Left kidney (tissue), 2 donors: ENCODE results near the gene TTC28. TPM values are rescaled to one million over a fixed set of nuclear protein-coding genes. Genes with fewer than 3 reads are reported as not detected.
"Not testable (repeated sequence)": the region's sequence is repeated elsewhere in the genome, so short reads cannot be mapped to it uniquely, and the experiment has no call there.

ENCODE experiments used
- DNase-seq: peaks from one replicate; pipeline ENCODE4 v3.0.0-alpha.2; 2013
- polyA plus RNA-seq: library from polyadenylated mRNA; unstranded; fragments of 120-200 nt; gene quantifications from one replicate; pipeline ENCODE4 v1.2.1, GENCODE V29; 2013; ENCODE audit not compliant: insufficient read length

The TTC28 gene
- polyA plus RNA-seq, 1 donor, result 45.8 TPM

DNA sequence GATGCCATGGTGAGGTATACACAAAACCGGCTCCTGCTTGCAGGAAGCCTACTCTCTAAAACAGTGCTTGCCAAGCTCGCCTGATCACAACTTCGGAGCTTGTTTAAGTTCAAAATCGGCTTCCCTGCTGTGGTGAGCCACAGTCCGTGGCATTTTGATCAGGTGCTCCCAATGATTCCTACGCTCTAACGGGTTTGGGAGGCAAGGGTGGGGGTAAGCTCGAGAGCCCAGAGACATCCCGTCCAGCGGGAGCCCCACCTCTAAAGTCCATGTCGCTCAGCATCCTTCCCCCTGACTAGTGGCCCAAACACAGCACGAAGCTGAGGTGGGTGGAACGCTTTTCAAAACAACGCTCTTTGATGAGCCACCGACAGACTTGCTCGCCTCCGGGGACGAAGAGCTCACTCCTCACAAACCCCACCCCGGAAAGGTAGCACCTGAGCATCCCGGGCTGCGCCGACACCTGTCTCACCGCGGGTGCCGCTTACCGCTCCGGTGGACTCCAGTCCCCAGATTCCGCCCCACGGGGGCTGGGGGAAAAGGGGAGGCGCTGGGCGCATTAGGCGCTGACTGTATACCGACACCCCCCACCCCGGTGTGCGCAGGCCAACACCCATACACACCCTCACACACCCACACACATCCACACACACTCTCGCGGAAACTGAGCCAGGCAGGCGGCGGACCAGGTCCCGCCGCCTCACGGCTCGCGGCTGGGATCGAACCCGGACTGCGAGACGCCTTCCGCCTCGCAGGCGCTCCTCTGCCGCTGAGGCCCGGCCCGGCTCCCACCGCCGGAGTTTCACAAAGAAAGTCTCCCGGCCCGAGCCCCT lies 646 bp downstream of the TTC28 start:
- DNase-seq, result not testable (repeated sequence)

DNA sequence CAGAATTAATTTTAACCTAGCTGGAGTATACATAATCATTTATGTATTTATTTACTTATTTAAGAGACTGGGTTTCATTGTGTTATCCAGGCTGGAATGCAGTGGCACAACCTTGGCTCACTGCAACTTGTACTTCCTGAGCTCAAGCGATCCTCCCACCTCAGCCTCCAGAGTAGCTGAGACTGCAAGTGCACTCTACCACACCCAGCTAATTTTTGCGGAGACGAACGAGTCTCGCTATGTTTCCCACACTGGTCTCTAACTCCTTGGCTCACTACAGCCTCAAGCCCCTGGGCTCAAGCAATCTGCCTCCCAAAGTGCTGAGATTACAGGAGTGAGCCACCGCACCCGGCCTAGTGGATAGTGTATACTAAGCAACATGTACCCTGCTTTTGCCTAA lies 1.5 kb downstream of the TTC28 start:
- DNase-seq, result not testable (repeated sequence)

DNA sequence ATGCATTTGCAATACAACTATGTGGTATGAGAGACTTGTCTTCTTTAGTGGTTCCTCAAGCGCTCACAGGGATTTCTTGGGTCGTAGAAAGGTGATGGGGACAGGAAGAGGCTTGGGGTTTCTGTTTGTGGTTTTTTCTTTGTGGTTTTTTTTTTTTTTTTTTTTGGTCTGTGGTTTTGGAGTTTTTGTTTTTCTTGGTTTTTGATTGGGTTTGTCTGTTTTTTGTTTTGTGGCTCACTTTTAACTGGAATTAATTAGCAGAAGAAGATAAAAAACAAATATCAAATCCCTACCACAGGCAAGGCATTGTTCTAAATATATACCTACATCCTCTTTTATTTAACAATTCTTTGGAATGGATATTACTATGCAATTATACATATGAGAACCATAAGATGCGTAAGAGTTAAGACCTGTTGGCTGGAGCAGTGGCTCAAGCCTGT lies 5.5 kb downstream of the TTC28 start:
- no peak for DNase-seq

DNA sequence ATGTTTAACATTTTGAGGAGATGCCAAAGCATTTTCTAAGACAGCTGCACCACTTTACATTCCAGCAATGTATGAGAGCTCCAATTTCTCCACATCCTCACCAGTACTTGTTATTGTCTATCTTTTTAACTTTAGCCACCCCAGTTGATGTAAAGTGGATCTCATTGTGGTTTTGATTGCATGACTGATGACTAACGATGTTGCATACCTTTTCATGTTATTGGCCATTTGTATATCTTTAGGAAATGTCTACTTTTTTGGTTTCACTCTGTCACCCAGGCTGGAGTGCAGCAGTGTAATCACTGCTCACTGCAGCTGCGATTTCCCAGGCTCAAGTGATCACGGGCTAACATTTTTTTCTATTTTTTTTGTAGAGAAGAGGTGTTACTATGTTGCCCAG lies 8.9 kb downstream of the TTC28 start:
- no peak for DNase-seq

DNA sequence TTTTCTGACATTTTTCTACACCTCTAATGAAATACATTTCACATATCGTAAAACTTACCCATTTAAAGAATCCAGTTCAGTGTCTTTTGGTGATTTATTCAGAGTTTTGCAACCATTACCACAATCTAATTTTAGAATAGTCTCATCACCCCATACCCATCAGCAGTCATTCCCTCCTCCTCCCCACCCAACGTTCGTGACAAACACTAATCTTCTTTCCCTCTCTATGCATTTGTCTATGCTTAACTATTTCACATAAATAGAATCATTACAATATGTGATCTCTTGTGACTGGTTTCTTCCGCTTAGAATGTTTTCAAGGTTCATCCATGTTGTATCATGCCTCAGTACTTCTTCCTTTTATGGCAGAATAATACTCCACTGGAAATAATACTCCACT lies 9.5 kb downstream of the TTC28 start:
- DNase-seq, result no peak

DNA sequence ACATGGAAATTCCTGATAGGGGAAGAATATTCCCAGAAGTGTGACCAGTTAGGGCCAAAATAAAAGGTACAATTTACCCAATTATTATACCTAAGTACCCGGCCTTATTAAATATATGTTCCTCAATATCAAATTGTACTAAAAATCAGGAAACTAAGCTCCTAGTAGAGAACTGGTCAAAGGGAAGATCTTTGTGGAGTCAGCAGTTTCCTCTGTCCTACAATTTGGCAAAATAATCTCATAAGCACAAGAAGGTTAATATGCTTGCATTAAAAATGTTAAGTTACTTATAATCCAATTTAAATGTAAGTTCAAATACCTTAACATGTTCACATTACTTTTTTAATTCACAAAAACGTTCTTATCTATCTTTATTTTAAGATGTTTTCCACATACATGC lies 10.3 kb downstream of the TTC28 start:
- DNase-seq, result no peak

DNA sequence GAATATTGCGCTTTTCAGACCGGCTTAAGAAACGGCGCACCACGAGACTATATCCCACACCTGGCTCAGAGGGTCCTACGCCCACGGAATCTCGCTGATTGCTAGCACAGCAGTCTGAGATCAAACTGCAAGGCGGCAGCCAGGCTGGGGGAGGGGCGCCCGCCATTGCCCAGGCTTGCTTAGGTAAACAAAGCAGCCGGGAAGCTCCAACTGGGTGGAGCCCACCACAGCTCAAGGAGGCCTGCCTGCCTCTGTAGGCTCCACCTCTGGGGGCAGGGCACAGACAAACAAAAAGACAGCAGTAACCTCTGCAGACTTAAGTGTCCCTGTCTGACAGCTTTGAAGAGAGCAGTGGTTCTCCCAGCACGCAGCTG lies 16.1 kb downstream of the TTC28 start:
- DNase-seq, result not testable (repeated sequence)

DNA sequence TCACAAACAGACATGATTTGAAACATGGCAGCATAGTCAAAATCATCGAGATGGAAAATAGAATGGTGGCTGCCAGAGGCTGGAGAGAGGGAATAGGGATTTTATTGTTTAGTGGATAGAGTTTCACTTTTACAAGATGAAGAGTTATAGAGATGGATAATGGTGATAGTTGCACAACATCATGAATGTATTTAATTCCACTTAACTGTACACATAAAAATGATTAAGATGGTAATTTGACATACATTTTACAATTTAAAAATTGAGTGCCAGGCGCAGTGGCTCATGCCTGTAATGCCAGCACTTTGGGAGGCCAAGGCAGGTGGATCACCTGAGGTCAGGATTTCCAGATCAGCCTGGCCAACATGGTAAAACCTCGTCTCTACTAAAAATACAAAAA lies 21.2 kb downstream of the TTC28 start:
- no peak for DNase-seq

DNA sequence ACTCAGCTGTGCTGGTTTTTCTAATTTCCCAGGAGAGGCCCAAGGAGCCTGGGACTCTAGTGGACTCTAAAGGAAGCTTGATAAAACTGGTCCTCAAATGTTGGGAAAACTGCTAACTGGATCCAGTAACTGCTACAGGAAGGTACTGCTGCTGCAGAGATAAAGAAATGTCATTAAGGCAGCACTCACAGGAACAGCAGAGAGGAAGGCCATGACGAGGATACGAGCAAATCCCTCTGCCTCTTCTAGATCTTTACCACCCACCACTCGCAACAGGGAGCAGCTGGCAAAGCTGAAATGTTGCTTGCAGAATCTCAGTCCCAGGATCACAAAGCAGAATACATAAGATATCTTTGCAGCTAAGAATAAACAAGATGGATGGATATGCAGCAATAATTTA lies 23.5 kb downstream of the TTC28 start:
- DNase-seq, result no peak

DNA sequence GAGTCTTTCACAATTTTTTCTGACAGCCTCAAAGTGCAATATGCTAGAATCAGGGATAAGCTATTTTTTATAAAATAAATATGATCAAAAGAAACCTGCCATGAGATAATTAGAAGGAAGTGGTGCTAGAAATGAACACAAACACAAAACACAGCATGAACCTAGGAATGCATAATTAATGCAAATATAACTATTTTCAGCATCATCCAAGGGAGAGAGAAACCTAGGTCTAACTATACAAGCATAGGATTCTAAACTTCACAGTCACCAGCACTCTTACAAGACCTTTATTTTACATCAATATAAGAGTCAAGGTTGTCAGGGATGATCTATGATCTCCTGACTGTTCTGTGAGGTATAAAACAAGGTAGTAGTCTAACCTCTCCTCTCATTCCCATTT lies 29.2 kb downstream of the TTC28 start:
- no peak for DNase-seq

DNA sequence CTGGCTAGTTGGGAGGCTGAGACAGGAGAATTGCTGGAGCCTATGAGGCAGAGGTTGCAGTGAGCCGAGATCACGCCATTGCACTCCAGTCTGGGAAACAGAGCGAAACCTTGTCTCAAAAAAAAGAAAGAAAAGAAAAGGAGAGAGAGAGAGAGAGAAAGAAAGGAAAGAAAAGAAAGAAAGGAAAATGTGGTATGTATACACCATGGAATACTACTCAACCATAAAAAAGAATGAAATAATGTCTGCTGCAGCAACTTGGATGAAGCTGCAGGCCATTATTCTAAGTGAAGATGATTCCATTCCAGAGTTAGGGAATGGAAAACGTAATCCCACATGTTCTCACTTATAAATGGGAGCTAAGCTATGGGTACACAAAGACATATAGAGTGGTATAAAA lies 30.8 kb downstream of the TTC28 start:
- no peak for DNase-seq

DNA sequence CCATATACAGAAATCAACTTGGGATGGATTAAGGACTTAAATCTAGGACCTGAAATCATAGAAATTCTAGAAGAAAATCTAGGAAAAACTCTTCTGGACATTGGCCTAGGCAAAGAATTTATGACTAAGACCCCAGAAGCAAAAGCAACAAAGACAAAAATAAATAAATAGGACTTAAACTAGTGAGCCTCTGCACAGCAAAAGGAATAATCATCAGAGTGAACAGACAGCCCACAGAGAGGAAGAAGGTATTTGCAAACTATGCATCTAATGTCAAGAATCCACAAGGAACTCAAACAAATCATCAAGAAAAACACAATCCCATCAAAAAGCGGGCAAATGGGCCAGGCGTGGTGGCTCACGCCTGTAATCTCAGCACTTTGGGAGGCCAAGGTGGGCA lies 32.4 kb downstream of the TTC28 start:
- no peak for DNase-seq

DNA sequence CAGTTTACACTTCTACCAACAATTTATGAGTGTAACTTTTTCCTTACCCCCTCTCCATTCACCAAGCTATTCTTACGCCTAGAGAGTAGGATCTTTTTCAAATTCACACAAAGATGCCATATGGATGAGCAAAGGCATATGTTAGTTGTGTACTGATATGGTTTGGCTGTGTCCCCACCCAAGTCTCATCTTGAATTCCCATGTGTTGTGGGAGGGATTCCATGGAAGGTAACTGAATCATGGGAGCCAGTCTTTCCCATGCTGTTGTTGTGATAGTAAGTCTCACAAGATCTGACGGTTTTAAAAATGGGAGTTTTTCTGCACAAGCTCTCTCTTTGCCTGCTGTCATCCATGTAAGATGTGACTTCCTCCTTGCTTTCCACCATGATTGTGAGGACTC lies 40.3 kb downstream of the TTC28 start:
- no peak for DNase-seq

DNA sequence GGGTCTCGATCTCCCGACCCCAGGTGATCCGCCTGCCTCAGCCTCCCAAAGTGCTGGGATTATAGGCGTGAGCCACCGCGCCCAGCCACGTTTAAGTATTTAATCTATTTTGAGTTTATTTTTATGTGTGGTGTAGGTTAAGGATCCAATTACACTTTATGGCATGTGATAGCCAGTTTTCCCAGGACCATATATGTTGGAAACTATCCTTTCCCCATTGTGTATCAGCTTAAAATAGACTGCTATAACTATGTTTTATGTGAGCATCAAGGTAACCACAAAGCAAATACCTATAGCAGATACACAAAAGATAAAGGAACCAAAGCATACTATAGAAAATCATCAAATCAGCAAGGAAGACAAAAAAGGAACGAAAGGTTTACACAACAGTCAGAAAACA lies 42.4 kb downstream of the TTC28 start:
- no peak for DNase-seq

DNA sequence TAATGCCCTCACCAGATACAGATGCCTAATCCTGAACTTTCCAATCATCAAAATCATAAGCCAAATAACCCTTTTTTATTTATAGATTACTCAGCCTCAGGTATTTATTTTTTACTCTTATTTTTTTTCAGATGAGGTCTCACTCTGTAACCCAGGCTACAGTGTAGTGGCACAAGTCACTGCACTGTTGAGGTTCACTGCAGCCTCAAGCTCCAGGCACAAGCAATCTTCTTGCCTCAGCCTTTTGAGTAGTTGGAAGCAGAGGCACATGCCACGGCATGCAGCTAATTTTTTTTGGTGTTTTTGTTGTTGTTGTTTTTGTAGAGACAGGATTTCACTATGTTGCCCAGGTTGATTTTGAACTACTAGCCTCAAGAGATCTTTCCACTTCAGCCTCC lies 49.5 kb downstream of the TTC28 start:
- no peak for DNase-seq

DNA sequence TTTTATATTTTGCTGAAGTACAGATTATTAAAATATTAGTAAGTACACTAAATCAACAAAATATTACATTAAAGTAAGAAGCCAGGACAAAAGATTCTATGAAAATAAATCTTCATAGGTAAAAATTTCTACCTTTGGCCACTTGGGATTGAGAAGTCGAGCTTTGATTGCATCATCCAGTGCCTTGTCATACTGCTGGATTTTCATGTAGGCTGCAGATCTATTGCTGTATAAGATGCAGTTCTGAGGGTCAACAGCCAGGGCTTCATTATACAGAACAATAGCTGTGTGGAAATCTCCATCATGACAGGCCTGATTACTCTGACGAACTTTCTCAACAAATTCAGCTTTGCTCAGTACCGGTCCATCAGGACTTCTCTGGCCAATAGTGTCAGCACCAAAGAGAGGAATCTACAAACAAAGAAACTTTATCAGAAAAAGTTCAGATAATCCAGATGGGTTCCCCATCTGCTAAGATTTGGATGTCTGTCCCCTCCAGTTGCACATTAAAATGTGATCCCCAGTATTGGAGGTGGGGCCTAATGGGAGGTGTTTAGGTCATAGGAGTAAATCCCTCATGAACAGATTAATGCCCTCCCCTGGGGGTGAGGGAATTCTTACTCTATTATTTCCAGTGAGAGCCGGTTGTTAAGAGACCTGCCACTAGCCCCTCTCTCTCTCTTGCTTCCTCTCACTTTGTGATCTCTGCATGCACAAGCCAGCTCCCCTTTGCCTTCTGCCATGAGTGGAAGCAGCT lies 50.0 kb downstream of the TTC28 start:
- DNase-seq, result no peak

DNA sequence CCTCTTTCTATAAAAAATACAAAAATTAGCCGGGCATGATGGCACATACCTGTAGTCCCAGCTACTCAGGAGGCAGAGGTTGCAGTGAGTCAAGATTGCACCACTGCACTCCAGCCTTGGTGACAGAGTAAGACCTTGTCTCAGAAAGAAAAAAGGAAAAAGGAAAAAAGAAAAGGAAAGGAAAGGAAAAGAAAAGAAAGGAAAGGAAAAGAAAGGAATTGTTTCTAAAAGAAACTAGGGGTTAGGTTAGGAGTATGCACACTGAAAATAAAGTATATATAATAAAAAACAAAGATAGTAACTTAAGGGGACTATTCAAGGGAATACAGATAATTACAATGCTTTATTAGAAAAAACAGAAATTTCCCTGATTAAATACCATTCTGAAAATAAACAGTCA lies 50.9 kb downstream of the TTC28 start:
- DNase-seq, result no peak

DNA sequence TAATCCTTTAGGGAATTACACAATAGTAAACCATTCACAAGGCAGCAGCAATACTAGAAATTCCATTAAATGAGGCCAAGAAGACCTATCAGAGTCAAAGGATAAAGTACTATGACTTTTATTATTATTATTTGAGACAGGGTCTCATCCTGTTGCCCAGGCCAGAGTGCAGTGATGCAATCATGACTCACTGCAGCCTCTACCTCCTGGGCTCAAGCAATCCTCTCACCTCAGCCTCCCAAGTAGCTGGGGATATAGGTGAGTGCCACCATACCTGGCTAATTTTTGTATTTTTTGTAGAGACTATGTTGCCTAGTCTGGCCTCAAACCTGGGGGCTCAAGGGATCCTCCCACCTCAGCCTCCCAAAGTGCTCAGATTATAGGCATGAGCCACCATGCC lies 51.8 kb downstream of the TTC28 start:
- DNase-seq, result no peak

DNA sequence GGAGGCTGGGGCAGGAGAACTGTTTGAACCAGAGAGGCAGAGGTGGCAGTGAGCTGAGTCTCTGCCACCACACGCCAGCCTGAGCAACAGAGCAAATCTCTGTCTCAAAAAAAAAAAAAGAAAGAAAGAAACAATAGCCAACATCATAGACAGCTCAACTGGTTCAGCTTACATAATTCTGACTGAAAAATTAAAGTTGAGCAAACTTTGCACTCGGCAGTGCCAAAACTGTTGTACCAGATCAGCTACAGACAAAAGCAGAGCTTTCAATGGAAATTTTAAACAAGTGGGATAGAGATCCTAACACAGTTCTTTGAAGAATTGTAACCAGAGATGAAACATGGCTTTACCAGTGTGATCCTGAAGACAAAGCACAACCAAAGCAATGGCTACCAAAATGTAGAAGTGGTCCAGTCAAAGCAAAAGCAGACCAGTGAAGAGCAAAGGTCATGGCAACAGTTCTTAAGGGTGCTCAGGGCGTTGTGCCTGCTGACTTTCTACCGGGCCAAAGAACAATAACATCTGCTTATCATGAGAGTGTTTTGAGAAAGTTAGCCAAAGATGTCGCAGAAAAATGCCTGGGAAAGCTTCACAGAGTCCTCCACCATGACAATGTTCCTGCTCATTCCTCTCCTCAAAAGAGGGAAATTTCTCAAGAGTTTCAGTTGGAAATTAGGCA lies 59.3 kb downstream of the TTC28 start:
- DNase-seq, result no peak

DNA sequence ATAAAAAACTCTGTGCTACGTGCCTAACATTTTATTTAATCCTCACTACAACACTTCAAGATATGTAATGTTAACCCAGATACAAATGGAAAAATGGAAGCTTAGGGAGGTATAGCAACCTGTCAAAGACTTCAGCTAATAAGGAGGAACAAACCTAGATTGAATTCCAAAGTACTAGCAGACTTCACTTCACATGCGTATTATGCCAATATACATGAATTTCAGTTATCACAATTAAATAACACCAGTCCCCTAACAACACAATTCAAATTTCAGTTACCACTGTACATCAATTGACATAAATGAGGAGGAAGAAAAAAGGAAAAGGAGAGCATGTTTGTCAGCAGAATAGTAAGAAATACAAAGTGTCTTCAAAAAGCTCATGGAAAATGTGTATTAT lies 60.4 kb downstream of the TTC28 start:
- DNase-seq, result no peak

DNA sequence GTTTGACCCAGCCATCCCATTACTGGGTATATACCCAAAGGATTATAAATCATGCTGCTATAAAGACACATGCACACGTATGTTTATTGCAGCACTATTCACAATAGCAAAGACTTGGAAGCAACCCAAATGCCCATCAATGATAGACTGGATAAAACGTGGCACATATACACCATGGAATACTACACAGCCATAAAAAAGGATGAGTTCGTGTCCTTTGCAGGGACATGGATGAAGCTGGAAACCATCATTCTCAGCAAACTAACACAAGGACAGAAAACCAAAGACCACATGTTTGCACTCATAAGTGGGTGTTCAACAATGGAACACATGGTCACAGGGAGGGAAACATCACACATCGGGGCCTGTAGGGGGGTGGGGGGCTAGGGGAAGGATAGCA lies 64.2 kb downstream of the TTC28 start:
- not testable (repeated sequence) for DNase-seq

DNA sequence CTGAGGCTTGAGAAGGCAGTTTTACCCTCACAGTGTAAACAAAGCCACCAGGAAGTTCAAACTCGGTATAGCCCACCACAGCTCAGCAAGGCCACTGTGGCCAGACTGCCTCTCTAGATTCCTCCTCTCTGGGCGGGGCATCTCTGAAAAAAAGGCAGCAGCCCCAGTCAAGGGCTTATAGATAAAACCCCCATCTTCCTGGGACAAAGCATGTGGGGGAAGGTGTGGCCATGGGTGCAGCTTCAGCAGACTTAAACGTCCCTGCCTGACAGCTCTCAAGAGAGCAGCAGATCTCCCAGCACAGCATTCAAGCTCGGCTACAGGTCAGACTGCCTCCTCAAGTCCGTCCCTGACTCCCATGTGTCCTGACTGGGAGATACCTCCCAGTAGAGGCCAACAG lies 69.7 kb downstream of the TTC28 start:
- no peak for DNase-seq

DNA sequence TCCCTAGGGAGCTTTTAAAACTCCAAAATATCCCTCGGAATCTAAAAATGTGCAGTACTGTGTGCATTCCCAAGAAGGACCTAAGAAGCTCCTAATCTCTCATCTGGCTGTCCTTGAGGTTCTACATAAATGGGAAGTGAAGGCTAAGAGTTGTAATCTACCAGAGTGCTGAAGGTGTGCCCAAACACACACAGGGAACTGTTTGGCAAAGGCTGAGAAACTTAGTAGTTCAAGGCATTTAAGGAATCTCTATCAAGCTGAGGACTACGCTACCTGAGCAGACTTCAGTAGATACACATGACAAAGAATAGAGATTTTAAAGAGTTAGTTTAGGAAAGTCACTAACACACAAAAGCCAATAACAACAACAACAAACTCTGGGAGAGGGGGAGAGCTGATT lies 71.1 kb downstream of the TTC28 start:
- DNase-seq, result no peak
